ENCODE measurements around the gene GRIK3. TPM values are rescaled to one million over a fixed set of nuclear protein-coding genes. Genes with fewer than 3 reads are reported as not detected.

The GRIK3 gene
- total and polyA plus RNA-seq, 2 of the 8 experiments (the other 6 are each of a cell fraction or from before 2014, with no cell fraction given) = 2.1 to 3.4 TPM

DNA sequence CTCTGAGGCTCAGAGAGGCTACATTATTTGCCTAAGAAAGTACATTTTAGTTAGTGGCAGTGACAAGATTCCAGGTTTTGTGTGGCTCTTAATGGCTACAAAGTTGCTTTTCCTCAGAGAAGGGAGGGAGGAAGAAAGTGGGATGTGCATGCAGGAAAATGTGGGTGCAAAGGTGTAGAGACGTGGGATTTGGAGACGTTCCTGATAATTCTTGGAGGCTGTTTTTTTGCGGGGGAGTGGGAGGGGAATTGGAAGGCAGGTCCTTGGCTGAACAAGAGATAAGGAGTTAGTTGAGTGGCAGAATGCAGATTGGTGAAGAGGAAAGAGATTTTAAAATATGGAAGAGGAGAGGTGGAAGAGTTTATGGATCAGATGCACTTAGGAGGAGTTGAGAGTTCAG is 258.1 kb downstream of the GRIK3 start (continued):
- TF ChIP-seq HDAC2 (IDR thresholded peaks at IDR 0.05; ENCODE audit: borderline replicate concordance in 1 of 2, low read depth in 2 of 2, low read length in 2 of 2) (no peak), SRF (IDR thresholded peaks at IDR 0.05; ENCODE audit: low read depth, low read length) (no peak), EZH2 (IDR thresholded peaks at IDR 0.05; ENCODE audit: low read depth, low read length, severe bottlenecking) (no peak)
